SU-DHL-6 (cell line): Measurements from ENCODE around the gene DIP2C.
"Not testable (repeated sequence)": the region's sequence is repeated elsewhere in the genome, so short reads cannot be mapped to it uniquely, and the experiment has no call there.

ENCODE experiments used
- H2AFZ ChIP-seq: fragments of 200-600 bp; sonication (generic); 2 replicates; pipeline ENCODE4 v1.6.1; 2014; ENCODE audit warnings: low read depth, mild to moderate bottlenecking, moderate library complexity, mixed read lengths, antibody characterized with exemption, low read length; ENCODE audit not compliant: severe bottlenecking
- H3F3A ChIP-seq: fragments of 200-600 bp; shearing (Covaris generic); 2 replicates; pipeline ENCODE4 v1.6.0; 2016; ENCODE audit warnings: antibody characterized with exemption, mild to moderate bottlenecking; ENCODE audit not compliant: insufficient read depth
- H3K27ac ChIP-seq: fragments of 200-600 bp; sonication (generic); 2 replicates; pipeline ENCODE4 v1.5.1; 2016; ENCODE audit warnings: low read depth, mild to moderate bottlenecking, low read length, moderate library complexity, mixed read lengths
- H3K27me3 ChIP-seq: fragments of 200-600 bp; sonication (generic), shearing (Covaris generic); 2 replicates; pipeline ENCODE4 v1.6.0; 2014; ENCODE audit warnings: mild to moderate bottlenecking, low read length
- H3K36me3 ChIP-seq: fragments of 200-600 bp; sonication (generic); 2 replicates; pipeline ENCODE4 v1.6.1; 2014; ENCODE audit warnings: mild to moderate bottlenecking, low read length, mixed read lengths
- H3K4me2 ChIP-seq: fragments of 300-600, 200-600 bp; shearing (Covaris generic), sonication (generic); 2 replicates; pipeline ENCODE4 v1.6.0; 2014; ENCODE audit warnings: low read length, low read depth, mild to moderate bottlenecking; ENCODE audit not compliant: poor library complexity, severe bottlenecking
- H3K4me3 ChIP-seq: fragments of 200-600 bp; sonication (generic); 2 replicates; pipeline ENCODE4 v1.5.1; 2014; ENCODE audit warnings: antibody characterized with exemption, low read length, mild to moderate bottlenecking, mixed read lengths; ENCODE audit not compliant: insufficient read depth, poor library complexity, severe bottlenecking
- H3K79me2 ChIP-seq: fragments of 200-600 bp; sonication (generic); 2 replicates; pipeline ENCODE4 v1.6.1; 2014; ENCODE audit warnings: mild to moderate bottlenecking, low read length, moderate library complexity; ENCODE audit not compliant: insufficient read depth
- H3K9ac ChIP-seq: fragments of 200-600 bp; sonication (generic); 2 replicates; pipeline ENCODE4 v1.7.0; 2014; ENCODE audit warnings: mild to moderate bottlenecking, low read length
- H3K9me2 ChIP-seq: fragments of 200-600 bp; sonication (generic); replicated peaks from 2 replicates; pipeline ENCODE4 v1.6.1; 2014; ENCODE audit warnings: low read length; ENCODE audit not compliant: insufficient read depth
- H3K9me3 ChIP-seq: fragments of 200-600 bp; sonication (generic); 2 replicates; pipeline ENCODE4 v1.6.1; 2014; ENCODE audit warnings: low read length, mixed read lengths; ENCODE audit not compliant: insufficient read depth
- H4K20me1 ChIP-seq: fragments of 200-600 bp; sonication (generic); 2 replicates; pipeline ENCODE4 v1.6.1; 2014; ENCODE audit warnings: low read depth, mild to moderate bottlenecking, antibody characterized with exemption, low read length, moderate library complexity, mixed read lengths
- CTCF ChIP-seq: fragments of 200-600 bp; sonication (generic); IDR thresholded peaks from one replicate; pipeline ENCODE4 v1.5.1; 2017; ENCODE audit warnings: antibody characterized with exemption, mild to moderate bottlenecking, low read length, moderate library complexity; ENCODE audit not compliant: insufficient read depth, poor library complexity, severe bottlenecking
- EZH2phosphoT487 ChIP-seq: fragments of 200-600 bp; sonication (generic), shearing (Covaris generic); conservative IDR thresholded peaks from 2 replicates; pipeline ENCODE4 v1.6.1; 2018; ENCODE audit warnings: mild to moderate bottlenecking, antibody characterized with exemption, low read length, moderate library complexity, mixed read lengths

DIP2C gene

GRCh38 chr10:480498-480927, 209.0 kb downstream of the DIP2C start:
- no peak overlapping the region for H3K4me2 ChIP-seq

DNA sequence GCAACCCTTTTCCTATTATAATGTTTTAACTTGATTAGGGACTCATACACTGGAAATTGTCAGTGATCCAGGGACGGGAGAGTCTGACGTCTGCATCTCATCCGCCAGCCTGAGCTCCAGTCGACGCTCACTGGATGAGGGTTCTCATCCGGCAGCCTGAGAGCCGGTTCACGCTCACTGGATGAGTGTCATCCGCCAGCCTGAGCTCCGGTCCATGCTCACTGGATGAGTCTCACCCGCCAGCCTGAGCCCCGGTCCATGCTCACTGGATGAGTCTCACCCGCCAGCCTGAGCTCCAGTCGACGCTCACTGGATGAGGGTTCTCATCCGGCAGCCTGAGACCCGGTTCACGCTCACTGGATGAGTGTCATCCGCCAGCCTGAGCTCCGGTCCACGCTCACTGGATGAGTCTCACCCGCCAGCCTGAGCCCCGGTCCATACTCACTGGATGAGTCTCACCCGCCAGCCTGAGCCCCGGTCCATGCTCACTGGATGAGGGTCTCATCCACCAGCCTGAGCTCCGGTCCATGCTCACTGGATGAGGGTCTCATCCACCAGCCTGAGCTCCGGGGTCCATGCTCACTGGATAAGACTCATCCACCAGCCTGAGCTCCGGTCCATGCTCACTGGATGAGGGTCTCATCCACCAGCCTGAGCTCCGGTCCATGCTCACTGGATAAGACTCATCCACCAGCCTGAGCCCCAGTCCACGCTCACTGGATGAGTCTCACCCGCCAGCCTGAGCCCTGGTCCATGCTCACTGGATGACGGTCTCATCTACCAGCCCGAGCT, 209.6 kb downstream of the DIP2C start:
- H3K4me2 ChIP-seq, H3K36me3 ChIP-seq, H3F3A ChIP-seq, H3K27me3 ChIP-seq, H3K9me3 ChIP-seq, H3K9me2 ChIP-seq, H3K27ac ChIP-seq, H3K79me2 ChIP-seq, H4K20me1 ChIP-seq, H3K9ac ChIP-seq, H3K4me3 ChIP-seq, H2AFZ ChIP-seq: not testable (repeated sequence)

More at GRCh38 chr10:480498-480927, 209.0 kb downstream of the DIP2C start:
- TF ChIP-seq CTCF = no peak
- no peak for TF ChIP-seq EZH2phosphoT487
- no peaks in the 10 kb centered on the region for H3K9me2 ChIP-seq
- H3K9ac ChIP-seq = no peak overlapping the region
- H3K79me2 ChIP-seq = no peaks in the 10 kb centered on the region
- no peak overlapping the region for H3K27ac ChIP-seq
- no peaks in the 10 kb centered on the region for H3K36me3 ChIP-seq
- H2AFZ ChIP-seq = no peak overlapping the region
- no peaks in the 10 kb centered on the region for H4K20me1 ChIP-seq
- H3K27me3 ChIP-seq = no peaks in the 10 kb centered on the region
- no peaks in the 10 kb centered on the region for H3F3A ChIP-seq
- H3K4me3 ChIP-seq = no peak overlapping the region
- H3K9me3 ChIP-seq = no peaks in the 10 kb centered on the region

DNA sequence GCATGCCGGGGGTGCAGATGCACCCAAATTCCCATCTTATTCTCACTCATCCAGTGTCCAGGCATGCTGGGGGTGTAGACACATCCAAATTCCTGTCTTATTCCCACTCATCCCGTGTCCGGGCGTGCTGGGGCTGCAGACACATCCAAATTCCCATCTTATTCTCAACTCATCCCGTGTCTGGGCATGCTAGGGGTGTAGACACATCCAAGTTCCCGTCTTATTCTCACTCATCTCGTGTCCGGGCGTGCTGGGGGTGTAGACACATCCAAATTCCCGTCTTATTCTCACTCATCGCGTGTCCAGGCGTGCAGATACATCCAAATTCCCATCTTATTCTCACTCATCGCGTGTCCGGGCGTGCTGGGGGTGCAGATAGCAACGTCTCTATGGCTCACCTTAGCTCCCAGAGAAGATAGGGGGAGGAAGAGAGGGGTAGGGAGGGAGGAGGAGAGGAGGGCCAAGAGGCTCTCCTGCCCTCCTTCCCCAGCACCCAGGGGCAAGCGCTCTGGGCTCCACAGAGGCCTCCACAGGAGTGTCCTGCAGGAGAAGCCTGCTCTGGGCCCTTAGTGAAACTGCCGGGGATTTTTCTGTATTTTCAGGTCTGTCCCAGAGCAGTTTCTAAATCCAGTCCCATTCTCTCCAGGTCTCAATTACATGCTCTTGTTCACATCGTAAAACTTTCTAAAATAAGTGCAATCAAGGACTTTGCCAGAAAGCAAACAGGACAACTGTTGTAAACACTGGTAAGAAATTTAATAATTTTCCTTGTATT, 210.8 kb downstream of the DIP2C start:
- Histone ChIP-seq H3K9ac (no peak overlapping the region), H3K9me3 (no peaks in the 10 kb centered on the region), H2AFZ (no peak overlapping the region), H3K27ac (no peak overlapping the region), H3K27me3 (no peaks in the 10 kb centered on the region), H3K4me2 (no peak overlapping the region), H3K4me3 (no peak overlapping the region), H4K20me1 (no peaks in the 10 kb centered on the region), H3K79me2 (no peaks in the 10 kb centered on the region), H3K9me2 (no peaks in the 10 kb centered on the region), H3K36me3 (no peaks in the 10 kb centered on the region), H3F3A (no peaks in the 10 kb centered on the region)
- TF ChIP-seq CTCF = no peak
- TF ChIP-seq EZH2phosphoT487 = no peak

GRCh38 chr10:477620-478019, 211.8 kb downstream of the DIP2C start:
- Histone ChIP-seq H3K9me3 (no peaks in the 10 kb centered on the region), H3K9me2 (no peaks in the 10 kb centered on the region), H3K27me3 (no peaks in the 10 kb centered on the region), H3K36me3 (no peaks in the 10 kb centered on the region), H3K79me2 (no peaks in the 10 kb centered on the region), H3K9ac (no peak overlapping the region), H3K4me2 (no peak overlapping the region), H3F3A (no peaks in the 10 kb centered on the region), H3K27ac (no peak overlapping the region), H3K4me3 (no peak overlapping the region), H2AFZ (no peak overlapping the region), H4K20me1 (no peaks in the 10 kb centered on the region)
- no peak for TF ChIP-seq CTCF
- no peak for TF ChIP-seq EZH2phosphoT487
